ENCODE measurements around the gene ROMO1.

Gene ROMO1

GRCh38 chr20:35731862-35732643, 32.8 kb downstream of the ROMO1 start:
- no peak for DNase-seq (ENCODE audit: low spot score)
- TF ChIP-seq CTCF (IDR thresholded peaks at IDR 0.05; ENCODE audit: extremely low read depth, missing control alignments), result no peak

DNA sequence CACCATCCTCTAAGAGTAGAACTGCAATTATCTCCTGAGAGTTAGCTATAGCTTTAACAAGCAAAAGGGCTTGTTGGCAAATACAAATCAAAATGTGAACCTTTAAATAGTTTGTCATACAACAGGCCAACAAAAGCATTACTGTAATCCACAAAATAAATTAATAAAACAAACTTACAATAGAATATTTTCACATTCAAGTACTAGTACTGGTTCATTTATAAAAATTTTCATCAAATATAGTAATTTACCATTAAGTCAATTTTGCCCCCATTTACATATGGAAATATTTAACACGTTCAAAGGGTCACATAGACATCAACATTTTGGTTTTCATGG, 33.4 kb downstream of the ROMO1 start:
- no peak for TF ChIP-seq CTCF (IDR thresholded peaks at IDR 0.05; ENCODE audit: extremely low read depth, missing control alignments)
- no peak for DNase-seq (ENCODE audit: low spot score)

DNA sequence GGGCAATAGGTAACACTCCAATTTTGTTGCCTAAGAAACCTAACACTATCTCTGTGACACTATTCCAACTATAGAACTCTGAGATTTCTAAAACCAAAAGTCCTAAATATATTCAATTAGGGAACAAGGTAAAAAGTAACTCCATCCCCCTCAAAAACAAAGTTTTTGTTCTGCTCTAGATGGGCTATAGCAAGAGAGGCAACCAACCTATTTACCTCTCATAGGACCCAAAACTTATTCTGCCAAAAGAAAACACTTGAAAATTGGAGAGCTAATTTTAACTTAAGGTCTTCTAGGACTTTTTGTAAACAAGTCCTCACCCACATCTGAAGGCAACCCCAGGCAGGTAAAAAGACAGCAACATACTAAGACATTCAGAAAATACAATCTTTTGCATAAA, 35.2 kb downstream of the ROMO1 start:
- TF ChIP-seq CTCF (IDR thresholded peaks at IDR 0.05; ENCODE audit: extremely low read depth, missing control alignments), result no peak

GRCh38 chr20:35734777-35735649, 35.8 kb downstream of the ROMO1 start:
- no peak for DNase-seq (ENCODE audit: low spot score)
- TF ChIP-seq CTCF (IDR thresholded peaks at IDR 0.05; ENCODE audit: extremely low read depth, missing control alignments), result no peak

More for the DNA sequence above, 35.2 kb downstream of the ROMO1 start:
- DNase-seq (ENCODE audit: low spot score), result no peak

DNA sequence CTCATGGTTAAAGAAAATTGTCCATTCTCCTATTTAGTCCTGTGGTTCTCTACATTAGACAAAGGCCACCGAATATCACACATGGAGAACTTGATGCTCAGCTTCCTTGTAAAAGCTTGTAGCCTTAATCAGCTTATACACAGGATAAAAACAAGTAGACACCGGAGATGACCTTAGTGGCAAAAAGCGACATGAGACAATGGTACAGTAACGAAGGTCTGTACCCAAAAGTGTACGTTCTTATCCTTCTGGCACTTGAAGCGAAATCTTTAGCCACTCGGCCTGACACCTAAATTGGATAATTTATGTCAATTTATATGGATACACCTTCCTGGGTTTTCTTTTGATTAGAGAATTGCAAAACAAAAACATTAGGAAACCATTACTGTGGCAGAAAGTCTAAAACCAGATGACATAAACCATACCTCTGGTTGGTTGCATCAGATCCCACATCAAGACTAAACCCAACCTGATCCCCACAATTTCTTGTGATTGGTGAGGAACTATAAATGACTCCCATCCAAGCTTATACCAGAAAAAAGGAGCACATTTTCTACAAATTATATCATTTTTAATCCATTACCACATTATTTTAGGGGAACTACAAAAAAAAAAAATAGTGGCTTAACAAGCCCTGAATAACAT, 36.7 kb downstream of the ROMO1 start:
- DNase-seq (ENCODE audit: low spot score), result no peak
- TF ChIP-seq CTCF (IDR thresholded peaks at IDR 0.05; ENCODE audit: extremely low read depth, missing control alignments), result no peak

DNA sequence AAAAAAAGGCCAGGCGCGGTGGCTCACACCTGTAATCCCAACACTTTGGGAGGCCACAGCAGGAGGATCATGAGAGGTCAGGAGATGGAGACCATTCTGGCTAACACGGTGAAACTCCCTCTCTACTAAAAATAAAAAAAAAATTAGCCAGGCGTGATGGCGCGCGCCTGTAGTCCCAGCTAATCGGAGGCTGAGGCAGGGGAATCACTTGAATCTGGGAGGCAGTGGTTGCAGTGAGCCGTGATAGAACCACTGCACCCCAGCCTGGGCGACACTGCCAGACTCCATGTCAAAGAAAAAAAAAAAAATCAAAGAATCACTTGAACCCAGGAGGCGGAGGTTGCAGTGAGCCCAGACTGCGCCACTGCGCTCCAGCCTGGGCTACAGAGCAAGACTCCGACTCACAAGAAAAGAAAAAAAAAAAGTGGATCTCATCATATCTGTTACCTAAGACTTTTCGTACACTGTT, 38.7 kb downstream of the ROMO1 start:
- no peak for DNase-seq (ENCODE audit: low spot score)
- TF ChIP-seq CTCF (IDR thresholded peaks at IDR 0.05; ENCODE audit: extremely low read depth, missing control alignments), result no peak
